Mammary epithelial cell (primary cell): ENCODE data around the gene EXOG.

Source experiments
- CTCF ChIP-seq, 2 donors: IDR thresholded peaks in 1 of 2; conservative IDR thresholded peaks in 1 of 2; 2 replicates each; pipeline ENCODE4 v1.5.1; 2011 to 2012; ENCODE audit warnings: inconsistent platforms in 2 of 2, low read length in 2 of 2, mild to moderate bottlenecking in 2 of 2, control low read depth in 1 of 2, low read depth in 1 of 2; ENCODE audit not compliant: insufficient read depth in 1 of 2; ENCODE audit errors: extremely low read depth in 1 of 2
- EZH2 ChIP-seq: IDR thresholded peaks from 2 replicates; pipeline ENCODE4 v1.6.1; 2012; ENCODE audit warnings: low read length, inconsistent platforms, borderline replicate concordance

GRCh38 chr3:38519000-38519399, 22.9 kb downstream of the EXOG start:
- TF ChIP-seq CTCF (conservative IDR thresholded peaks at IDR 0.05 in 1 of 2, IDR thresholded peaks at IDR 0.05 in 1 of 2; ENCODE audit: extremely low read depth in 1 of 2, insufficient read depth in 1 of 2, low read depth in 1 of 2, low read length in 2 of 2) (no peak), EZH2 (no peak)
